A549 (cell line): Measurements from ENCODE around the gene GPSM1.

Experiments used
- BHLHE40 ChIP-seq: IDR thresholded peaks from 2 replicates; pipeline ENCODE4 v1.6.1; 2012; ENCODE audit warnings: low read depth, low read length, inconsistent platforms
- CEBPB ChIP-seq, 2 experiments: fragments of >200 bp in 1 of 2; sonication (Bioruptor Twin) in 1 of 2; formaldehyde crosslinking in 1 of 2; IDR thresholded peaks; 2 replicates each; pipeline ENCODE4 v1.6.1; 2012 to 2016
- CTCF ChIP-seq: fragments of >200 bp; sonication (Bioruptor Twin); formaldehyde crosslinking; IDR thresholded peaks from 3 replicates; pipeline ENCODE4 v1.5.1; 2016
- EP300 ChIP-seq, 2 experiments: fragments of >200 bp; sonication (Bioruptor Twin); formaldehyde crosslinking; IDR thresholded peaks; 2 replicates in 1 of 2; 3 replicates in 1 of 2; pipeline ENCODE4 v1.6.1; 2016 to 2017
- FOSL2 ChIP-seq, 2 experiments: fragments of 450-650 bp in 1 of 2; fragments of >200 bp in 1 of 2; sonication (Bioruptor Twin) in 1 of 2; formaldehyde crosslinking; IDR thresholded peaks; 2 replicates each; pipeline versions ENCODE4 v1.5.0 to v1.6.1; 2016 to 2020; ENCODE audit warnings: mild to moderate bottlenecking in 1 of 2, moderate library complexity in 1 of 2
- KDM1A ChIP-seq: fragments of 200-600 bp; sonication (generic); IDR thresholded peaks from 2 replicates; pipeline ENCODE4 v1.6.1; 2016; ENCODE audit warnings: low read depth, mild to moderate bottlenecking
- MAX ChIP-seq: IDR thresholded peaks from 2 replicates; pipeline ENCODE4 v1.6.1; 2012
- MYC ChIP-seq: IDR thresholded peaks from 2 replicates; pipeline ENCODE4 v1.6.1; 2012; ENCODE audit warnings: mild to moderate bottlenecking, inconsistent platforms, low read length, improper control_type of control experiment, borderline replicate concordance
- PBX3 ChIP-seq: IDR thresholded peaks from 2 replicates; pipeline ENCODE4 v1.6.1; 2012
- POLR2A ChIP-seq: IDR thresholded peaks from 2 replicates; pipeline ENCODE4 v1.6.1; 2012; ENCODE audit warnings: mild to moderate bottlenecking, low read length
- RAD21 ChIP-seq, 2 experiments: fragments of >200 bp in 1 of 2; sonication (Bioruptor Twin) in 1 of 2; formaldehyde crosslinking in 1 of 2; IDR thresholded peaks in 1 of 2; conservative IDR thresholded peaks in 1 of 2; 2 replicates in 1 of 2; 3 replicates in 1 of 2; pipeline ENCODE4 v1.6.1; 2012 to 2018; ENCODE audit warnings: inconsistent platforms in 1 of 2
- ZC3H11A ChIP-seq: fragments of 450-650 bp; IDR thresholded peaks from 2 replicates; pipeline ENCODE4 v1.6.1; 2014; ENCODE audit warnings: antibody characterized with exemption, mild to moderate bottlenecking
- TF ChIP-seq, protein P1 (sequence below): fragments of 200-600 bp; sonication (generic); IDR thresholded peaks from 2 replicates; pipeline ENCODE4 v1.6.1; 2016; ENCODE audit warnings: antibody characterized with exemption, mild to moderate bottlenecking, moderate library complexity
- TF ChIP-seq, protein P2 (sequence below): fragments of >200 bp; sonication (Bioruptor Twin); formaldehyde crosslinking; IDR thresholded peaks from 2 replicates; pipeline ENCODE4 v1.6.1; 2016

DNA sequence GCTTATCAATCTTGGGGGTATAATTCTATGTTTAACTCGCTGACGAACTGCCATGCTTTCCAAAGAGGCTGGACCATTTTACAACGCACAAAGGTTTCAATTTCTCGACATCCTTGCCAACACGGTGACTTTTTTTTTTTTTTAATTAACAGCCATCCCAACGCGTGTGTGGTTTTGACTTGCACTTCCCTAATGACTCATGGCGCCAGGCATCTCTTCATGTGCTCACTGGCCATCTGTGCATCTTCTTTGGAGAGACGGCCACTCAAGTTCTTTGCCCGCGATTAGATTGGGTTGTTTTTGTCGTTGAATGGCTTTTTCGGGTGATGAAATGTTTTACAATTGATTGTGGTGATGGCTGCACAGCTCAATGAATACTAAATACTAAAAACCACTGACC lies 58.7 kb downstream of the GPSM1 start:
- TF ChIP-seq CEBPB (IDR thresholded peaks at IDR 0.05) (no peak), EP300 (IDR thresholded peaks at IDR 0.05) (no peak), ZC3H11A (no peak), BHLHE40 (no peak), POLR2A (no peak), FOSL2 (IDR thresholded peaks at IDR 0.05) (no peak), FOSL2 (CRISPR knock-in tag; IDR thresholded peaks at IDR 0.05) (no peak), RAD21 (conservative IDR thresholded peaks at IDR 0.05 in 1 of 2, IDR thresholded peaks at IDR 0.05 in 1 of 2) (no peak), MAX (no peak), KDM1A (no peak), PBX3 (no peak), CTCF (no peak), MYC (no peak)
- TF ChIP-seq, protein P1, sequence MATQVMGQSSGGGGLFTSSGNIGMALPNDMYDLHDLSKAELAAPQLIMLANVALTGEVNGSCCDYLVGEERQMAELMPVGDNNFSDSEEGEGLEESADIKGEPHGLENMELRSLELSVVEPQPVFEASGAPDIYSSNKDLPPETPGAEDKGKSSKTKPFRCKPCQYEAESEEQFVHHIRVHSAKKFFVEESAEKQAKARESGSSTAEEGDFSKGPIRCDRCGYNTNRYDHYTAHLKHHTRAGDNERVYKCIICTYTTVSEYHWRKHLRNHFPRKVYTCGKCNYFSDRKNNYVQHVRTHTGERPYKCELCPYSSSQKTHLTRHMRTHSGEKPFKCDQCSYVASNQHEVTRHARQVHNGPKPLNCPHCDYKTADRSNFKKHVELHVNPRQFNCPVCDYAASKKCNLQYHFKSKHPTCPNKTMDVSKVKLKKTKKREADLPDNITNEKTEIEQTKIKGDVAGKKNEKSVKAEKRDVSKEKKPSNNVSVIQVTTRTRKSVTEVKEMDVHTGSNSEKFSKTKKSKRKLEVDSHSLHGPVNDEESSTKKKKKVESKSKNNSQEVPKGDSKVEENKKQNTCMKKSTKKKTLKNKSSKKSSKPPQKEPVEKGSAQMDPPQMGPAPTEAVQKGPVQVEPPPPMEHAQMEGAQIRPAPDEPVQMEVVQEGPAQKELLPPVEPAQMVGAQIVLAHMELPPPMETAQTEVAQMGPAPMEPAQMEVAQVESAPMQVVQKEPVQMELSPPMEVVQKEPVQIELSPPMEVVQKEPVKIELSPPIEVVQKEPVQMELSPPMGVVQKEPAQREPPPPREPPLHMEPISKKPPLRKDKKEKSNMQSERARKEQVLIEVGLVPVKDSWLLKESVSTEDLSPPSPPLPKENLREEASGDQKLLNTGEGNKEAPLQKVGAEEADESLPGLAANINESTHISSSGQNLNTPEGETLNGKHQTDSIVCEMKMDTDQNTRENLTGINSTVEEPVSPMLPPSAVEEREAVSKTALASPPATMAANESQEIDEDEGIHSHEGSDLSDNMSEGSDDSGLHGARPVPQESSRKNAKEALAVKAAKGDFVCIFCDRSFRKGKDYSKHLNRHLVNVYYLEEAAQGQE, result no peak
- TF ChIP-seq, protein P2, sequence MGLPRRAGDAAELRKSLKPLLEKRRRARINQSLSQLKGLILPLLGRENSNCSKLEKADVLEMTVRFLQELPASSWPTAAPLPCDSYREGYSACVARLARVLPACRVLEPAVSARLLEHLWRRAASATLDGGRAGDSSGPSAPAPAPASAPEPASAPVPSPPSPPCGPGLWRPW, result no peak
